Activated naive CD4-positive, alpha-beta T cell treated with anti-CD3 and anti-CD28 coated beads, Interleukin-2, amount 50 U/mL, for 72 hours (primary cell): ENCODE results near the gene TSPOAP1. TPM values are rescaled to one million over a fixed set of nuclear protein-coding genes. Genes with fewer than 3 reads are reported as not detected.

Experiments
- ATAC-seq, 2 donors: fragments of 150-1000 bp; cut with Tn5 transposase; 2 replicates each; pipeline ENCODE4 v1.10.0; 2021; ENCODE audit warnings: mild to moderate bottlenecking in 2 of 2, moderate library complexity in 2 of 2
- DNase-seq, 2 donors: peaks; one replicate each; pipeline ENCODE4 v3.0.0; 2021 to 2022; ENCODE audit warnings: low spot score in 2 of 2
- H3K27ac Mint-ChIP-seq, 2 donors: one replicate each; pipeline ENCODE4 v1.8.0; 2022; ENCODE audit warnings: mild to moderate bottlenecking in 2 of 2, mixed read lengths in 2 of 2
- H3K36me3 Mint-ChIP-seq, 2 donors: one replicate each; pipeline ENCODE4 v1.8.0; 2022; ENCODE audit warnings: mixed read lengths in 2 of 2
- H3K9me3 Mint-ChIP-seq, 2 donors: one replicate each; pipeline ENCODE4 v1.8.0; 2022; ENCODE audit warnings: mixed read lengths in 2 of 2
- total RNA-seq, 2 donors: library from RNA; stranded (reverse); gene quantifications; one replicate each; pipeline ENCODE4 v1.2.3, GENCODE V29; 2022

The TSPOAP1 gene
- total RNA-seq, 2 donors from 2014 or later, result 19.2 to 123 TPM

- ATAC-seq, result no peak
- DNase-seq, result no peak
- H3K27ac Mint-ChIP-seq, result no peak overlapping the region
These were observed 75.5 kb downstream of the TSPOAP1 start for GRCh38 chr17:58253082-58253481.

GRCh38 chr17:58252141-58252540 lies 76.5 kb downstream of the TSPOAP1 start:
- no peak for ATAC-seq
- Mint-ChIP-seq H3K9me3 (no peaks in the 10 kb centered on the region), H3K27ac (no peak overlapping the region), H3K36me3 (no peaks in the 10 kb centered on the region)
- DNase-seq, result no peak

More at GRCh38 chr17:58253082-58253481, 75.5 kb downstream of the TSPOAP1 start:
- no peaks in the 10 kb centered on the region for H3K9me3 Mint-ChIP-seq
- no peaks in the 10 kb centered on the region for H3K36me3 Mint-ChIP-seq

Other genes with a start within 250 kb of the TSPOAP1 start
- gene DYNLL2, start 245.4 kb downstream of the TSPOAP1 start, total RNA-seq, result 10 to 100 TPM; 24.3 to 25.5 TPM
- gene OR4D1, start 180.4 kb downstream of the TSPOAP1 start, total RNA-seq, result under 1 TPM; 0.18 to 0.30 TPM
- not detected for gene OR4D2, start 161.8 kb downstream of the TSPOAP1 start, total RNA-seq
- gene EPX, start 136.1 kb downstream of the TSPOAP1 start, total RNA-seq, result not detected
- 10 to 100 TPM; 22.4 to 28.4 TPM for gene MKS1, start 109.5 kb downstream of the TSPOAP1 start, total RNA-seq
- under 1 TPM; 0.16 to 0.19 TPM for gene LPO, start 90.2 kb downstream of the TSPOAP1 start, total RNA-seq
- gene MPO, start 47.9 kb downstream of the TSPOAP1 start, total RNA-seq, result not detected
- gene SUPT4H1, start 23.4 kb upstream of the TSPOAP1 start, total RNA-seq, result 100 to 1,000 TPM; 105 to 141 TPM
- gene RNF43, start 88.7 kb upstream of the TSPOAP1 start, total RNA-seq, result 1 to 10 TPM; 2.5 to 2.9 TPM
- 1 to 10 TPM; 2.0 to 3.9 TPM for gene HSF5, start 159.6 kb upstream of the TSPOAP1 start, total RNA-seq
- gene MTMR4, start 185.8 kb upstream of the TSPOAP1 start, total RNA-seq, result 10 to 100 TPM; 55.2 to 73.3 TPM